Fibroblast of villous mesenchyme (primary cell): ENCODE results near the gene CD244. TPM values are rescaled to one million over a fixed set of nuclear protein-coding genes. Genes with fewer than 3 reads are reported as not detected.
"Not testable (repeated sequence)": the region's sequence is repeated elsewhere in the genome, so short reads cannot be mapped to it uniquely, and the experiment has no call there.

ENCODE experiments used
- DNase-seq: peaks from one replicate; pipeline ENCODE4 v3.0.0-alpha.2; 2010; ENCODE audit warnings: low read depth
- H3K4me3 ChIP-seq: 2 replicates; pipeline ENCODE4 v1.5.1; 2011; ENCODE audit warnings: low read depth, mild to moderate bottlenecking, low read length
- total RNA-seq: library from RNA; depleted of rRNA; stranded (reverse); fragments of >200 nt; gene quantifications from 2 replicates; pipeline ENCODE4 v1.2.3, GENCODE V29; 2012
- TF ChIP-seq, protein P1 (sequence below): IDR thresholded peaks from 2 replicates; pipeline ENCODE4 v1.5.1; 2012; ENCODE audit warnings: low read depth, mild to moderate bottlenecking, low read length; ENCODE audit not compliant: insufficient read depth

CD244 gene
- total RNA-seq, 1 donor, result not detected

DNA sequence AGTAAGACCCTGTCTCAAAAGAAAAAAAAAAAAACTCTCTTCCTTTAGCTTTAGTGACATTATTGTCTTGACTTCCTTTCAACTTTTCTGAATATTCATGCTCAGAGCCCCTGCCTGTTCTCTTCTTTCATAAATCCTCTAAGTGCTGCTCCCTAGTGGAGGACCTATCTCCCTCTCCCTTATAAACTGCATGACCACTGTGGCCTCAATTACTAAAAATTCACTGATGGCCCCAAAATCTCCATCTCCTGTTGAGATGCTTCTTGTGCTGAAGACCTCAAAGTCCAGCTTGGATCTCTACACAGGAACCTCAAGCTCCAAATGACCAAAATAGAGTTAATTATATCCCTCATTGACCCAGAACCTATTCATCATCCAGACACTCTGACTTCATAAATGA is 14.5 kb upstream of the CD244 start:
- H3K4me3 ChIP-seq, result no peak overlapping the region
- no peak for DNase-seq
- TF ChIP-seq, protein P1, sequence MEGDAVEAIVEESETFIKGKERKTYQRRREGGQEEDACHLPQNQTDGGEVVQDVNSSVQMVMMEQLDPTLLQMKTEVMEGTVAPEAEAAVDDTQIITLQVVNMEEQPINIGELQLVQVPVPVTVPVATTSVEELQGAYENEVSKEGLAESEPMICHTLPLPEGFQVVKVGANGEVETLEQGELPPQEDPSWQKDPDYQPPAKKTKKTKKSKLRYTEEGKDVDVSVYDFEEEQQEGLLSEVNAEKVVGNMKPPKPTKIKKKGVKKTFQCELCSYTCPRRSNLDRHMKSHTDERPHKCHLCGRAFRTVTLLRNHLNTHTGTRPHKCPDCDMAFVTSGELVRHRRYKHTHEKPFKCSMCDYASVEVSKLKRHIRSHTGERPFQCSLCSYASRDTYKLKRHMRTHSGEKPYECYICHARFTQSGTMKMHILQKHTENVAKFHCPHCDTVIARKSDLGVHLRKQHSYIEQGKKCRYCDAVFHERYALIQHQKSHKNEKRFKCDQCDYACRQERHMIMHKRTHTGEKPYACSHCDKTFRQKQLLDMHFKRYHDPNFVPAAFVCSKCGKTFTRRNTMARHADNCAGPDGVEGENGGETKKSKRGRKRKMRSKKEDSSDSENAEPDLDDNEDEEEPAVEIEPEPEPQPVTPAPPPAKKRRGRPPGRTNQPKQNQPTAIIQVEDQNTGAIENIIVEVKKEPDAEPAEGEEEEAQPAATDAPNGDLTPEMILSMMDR, result peak; percentile 7

DNA sequence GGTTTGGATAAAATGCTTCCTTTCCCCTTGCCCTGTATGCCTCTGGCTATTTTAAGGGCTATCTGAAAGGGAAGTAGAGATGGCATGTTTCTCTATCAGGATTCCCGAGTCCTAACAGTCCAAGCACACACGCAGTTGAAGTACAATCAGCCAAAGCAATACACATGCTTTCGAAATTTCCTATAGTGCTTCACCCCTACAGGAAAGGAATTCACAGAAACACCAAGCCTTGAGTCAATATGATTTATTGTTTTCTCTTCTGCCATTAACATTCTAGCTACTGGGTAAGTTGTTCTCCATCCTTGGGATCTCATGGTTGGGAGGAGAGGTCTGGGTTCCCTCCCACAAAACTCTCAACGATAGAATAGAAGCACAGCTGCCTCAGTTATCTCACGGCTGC is 13.6 kb upstream of the CD244 start:
- no peak overlapping the region for H3K4me3 ChIP-seq
- DNase-seq, result no peak
- TF ChIP-seq, protein P1, result no peak

DNA sequence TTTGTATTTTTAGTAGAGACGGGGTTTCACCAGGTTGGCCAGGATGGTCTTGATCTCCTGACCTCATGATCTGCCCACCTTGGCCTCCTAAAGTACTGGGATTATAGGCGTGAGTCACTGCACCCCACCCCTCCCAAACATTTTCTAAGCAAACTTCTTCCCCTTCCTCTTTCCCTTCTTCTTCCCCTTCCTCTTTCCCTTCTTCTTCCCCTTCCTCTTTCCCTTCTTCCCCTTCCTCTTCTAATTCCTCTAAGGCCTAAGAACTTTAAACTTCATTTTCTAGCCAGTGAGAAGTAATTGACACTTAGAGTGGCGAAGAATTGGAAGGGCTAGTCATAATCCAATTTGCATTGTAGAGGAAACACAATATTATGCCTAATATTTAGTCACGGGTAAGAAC is 12.9 kb upstream of the CD244 start:
- not testable (repeated sequence) for H3K4me3 ChIP-seq, DNase-seq

DNA sequence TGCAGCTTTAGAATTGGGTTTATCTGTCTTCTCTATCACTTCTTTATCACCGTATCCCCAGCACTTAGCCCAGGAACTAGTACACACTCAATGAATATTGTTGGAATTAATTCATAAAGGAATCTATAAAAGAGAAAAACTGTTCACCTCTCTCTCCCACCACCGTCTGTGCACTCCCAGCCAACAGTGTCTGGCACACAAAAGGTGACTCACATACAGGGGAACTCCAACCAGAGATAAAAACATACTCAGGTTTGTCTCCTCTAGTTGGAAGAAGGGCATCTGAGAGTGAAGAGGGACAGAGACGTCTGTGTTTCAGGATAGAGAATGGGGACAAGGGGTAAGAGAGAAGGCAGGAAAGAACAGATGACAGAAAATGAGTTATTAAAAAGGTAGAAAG is 12.2 kb upstream of the CD244 start:
- DNase-seq, result no peak
- TF ChIP-seq, protein P1, result no peak
- H3K4me3 ChIP-seq, result no peak overlapping the region

DNA sequence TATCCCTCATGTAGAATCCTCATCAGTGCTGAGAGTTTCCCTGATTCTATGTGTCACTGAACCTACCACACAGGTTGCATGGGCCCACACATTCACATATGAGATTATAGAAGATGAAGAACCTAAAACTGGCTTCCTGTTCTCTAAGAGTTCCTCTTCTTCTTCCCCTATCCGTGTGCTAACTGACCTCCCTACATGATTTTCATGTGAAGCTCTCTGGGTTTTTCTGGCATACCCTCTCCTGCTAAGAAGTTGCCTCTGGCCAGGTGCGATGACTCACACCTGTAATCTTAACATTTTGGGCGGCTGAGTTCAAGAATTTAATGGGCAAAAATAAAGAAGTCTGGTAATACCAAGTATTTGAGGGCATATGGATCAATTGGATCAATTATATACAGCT is 5.5 kb upstream of the CD244 start:
- no peak overlapping the region for H3K4me3 ChIP-seq
- TF ChIP-seq, protein P1, result no peak
- DNase-seq, result no peak

DNA sequence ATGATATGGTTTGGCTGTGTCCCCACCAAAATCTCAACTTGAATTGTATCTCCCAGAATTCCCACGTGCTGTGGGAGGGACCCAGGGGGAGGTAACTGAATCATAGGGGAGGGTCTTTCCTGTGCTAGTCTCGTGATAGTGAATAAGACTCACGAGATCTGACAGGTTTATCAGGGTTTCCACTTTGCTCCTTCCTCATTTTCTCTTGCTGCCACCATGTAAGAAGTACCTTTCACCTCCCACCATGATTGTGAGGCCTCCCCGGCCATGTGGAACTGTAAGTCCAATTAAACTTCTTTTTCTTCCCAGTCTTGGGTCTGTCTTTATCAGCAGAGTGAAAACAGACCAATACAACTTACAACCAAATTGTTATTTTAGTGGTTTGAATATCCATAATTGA is 5.0 kb upstream of the CD244 start:
- not testable (repeated sequence) for DNase-seq, H3K4me3 ChIP-seq

DNA sequence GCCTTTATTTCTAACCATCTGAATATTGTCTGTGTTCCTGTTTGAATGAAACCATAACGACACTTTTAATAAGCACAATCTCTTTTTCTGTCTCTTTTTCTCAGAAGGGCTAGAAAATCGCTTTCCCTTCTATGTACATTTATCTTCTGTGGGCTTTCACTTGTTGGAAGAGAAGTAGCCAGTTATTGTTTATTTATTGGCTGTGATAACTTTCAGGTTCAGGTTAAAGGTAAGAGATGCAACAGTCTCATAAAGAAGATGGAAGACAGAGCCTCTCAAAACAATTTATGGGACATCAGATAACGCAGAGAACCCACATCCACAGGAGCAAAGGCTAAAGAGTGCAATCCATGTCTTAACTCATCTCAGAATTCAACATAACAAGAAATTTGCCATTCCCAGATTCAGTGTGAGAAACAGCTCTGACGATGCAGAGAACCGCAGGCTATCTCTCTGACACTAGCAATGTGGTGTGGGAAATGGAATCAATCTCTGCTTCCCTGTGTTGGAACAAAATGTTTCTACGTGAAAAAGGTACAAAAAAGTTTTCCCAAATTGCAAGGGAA is 4.1 kb upstream of the CD244 start:
- DNase-seq, result peak; percentile 83
- TF ChIP-seq, protein P1, result no peak
- H3K4me3 ChIP-seq, result no peak overlapping the region

DNA sequence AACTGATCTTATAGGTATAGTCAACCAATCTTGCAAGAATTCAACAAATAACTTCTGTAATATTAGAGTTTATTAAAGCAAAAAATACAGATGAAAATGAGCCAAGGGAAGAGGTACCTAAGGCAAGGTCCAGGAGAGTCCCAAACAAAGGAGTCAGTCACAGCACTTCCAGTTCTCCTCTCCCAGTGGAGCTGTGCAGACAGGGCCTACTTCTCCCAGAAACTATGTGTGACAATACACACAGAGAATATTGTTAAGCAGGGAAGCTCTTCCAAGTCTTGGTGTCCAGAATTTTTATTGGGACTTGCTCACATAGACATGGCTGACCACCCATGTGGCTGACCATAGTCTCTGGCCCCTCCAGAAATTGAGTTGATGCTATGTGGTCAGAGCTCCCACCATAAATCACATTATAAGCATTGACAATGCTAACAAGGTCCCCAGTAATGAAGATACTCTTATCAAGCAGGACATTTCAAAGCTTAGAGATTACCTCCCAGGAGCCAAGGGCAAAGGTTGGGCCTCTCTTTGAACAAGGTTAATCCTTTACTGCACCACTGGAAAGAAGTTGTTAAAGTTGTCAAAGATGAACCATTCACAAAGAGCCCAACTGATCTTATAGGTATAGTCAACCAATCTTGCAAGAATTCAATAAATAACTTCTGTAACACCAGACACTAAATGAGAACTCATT is 3.5 kb upstream of the CD244 start:
- no peak overlapping the region for H3K4me3 ChIP-seq
- TF ChIP-seq, protein P1, result no peak
- DNase-seq, result peak; percentile 26
